Measurements from ENCODE around the gene MTARC2.

GRCh38 chr1:220803401-220804201 is 55.5 kb downstream of the MTARC2 start:
- TF ChIP-seq CTCF (IDR thresholded peaks at IDR 0.05; ENCODE audit: insufficient read depth, low read length, poor library complexity, severe bottlenecking) (peak; percentile 75), EZH2phosphoT487 (conservative IDR thresholded peaks at IDR 0.05; ENCODE audit: low read length) (no peak)
